K562 (cell line): Measurements from ENCODE around the gene CHD6. TPM values are rescaled to one million over a fixed set of nuclear protein-coding genes. Genes with fewer than 3 reads are reported as not detected.

ENCODE experiments used
- E2F5 ChIP-seq: sonication (generic); formaldehyde crosslinking; IDR thresholded peaks from 2 replicates; pipeline ENCODE4 v1.8.0; 2022; ENCODE audit warnings: mild to moderate bottlenecking, missing genetic modification reagents
- FOXP4 ChIP-seq: sonication (generic); formaldehyde crosslinking; IDR thresholded peaks from 2 replicates; pipeline ENCODE4 v1.8.0; 2022; ENCODE audit warnings: mild to moderate bottlenecking, missing genetic modification reagents, borderline replicate concordance
- HDAC8 ChIP-seq: fragments of 450-650 bp; IDR thresholded peaks from 2 replicates; pipeline ENCODE4 v1.6.1; 2016; ENCODE audit warnings: mild to moderate bottlenecking, missing genetic modification characterization, moderate library complexity, missing compliant biosample characterization
- HNRNPUL1 ChIP-seq: fragments of 200-400 bp; formaldehyde crosslinking; IDR thresholded peaks from 2 replicates; pipeline ENCODE4 v1.6.1; 2017; ENCODE audit warnings: low read length
- HSF4 ChIP-seq: fragments of 250-450 bp; sonication (Bioruptor Pico); IDR thresholded peaks from 2 replicates; pipeline ENCODE4 v2.1.2; 2022; ENCODE audit warnings: mild to moderate bottlenecking, moderate library complexity, borderline replicate concordance
- MAZ ChIP-seq, 2 experiments: fragments of 450-650 bp in 1 of 2; sonication (generic) in 1 of 2; formaldehyde crosslinking; IDR thresholded peaks in 1 of 2; conservative IDR thresholded peaks in 1 of 2; 2 replicates each; pipeline versions ENCODE4 v1.4.0 to v1.5.0; 2020; ENCODE audit warnings: mild to moderate bottlenecking in 1 of 2, missing genetic modification reagents in 1 of 2
- MBD2 ChIP-seq: sonication (generic); IDR thresholded peaks from 2 replicates; pipeline ENCODE4 v1.6.1; 2016; ENCODE audit warnings: low read depth, borderline replicate concordance
- MYNN ChIP-seq, 2 experiments: sonication (generic); formaldehyde crosslinking in 1 of 2; IDR thresholded peaks; 2 replicates each; pipeline versions ENCODE4 v1.5.0 to v1.6.1; 2016 to 2020; ENCODE audit warnings: antibody characterized with exemption in 1 of 2, missing genetic modification reagents in 1 of 2
- NFATC3 ChIP-seq: fragments of 450-650 bp; IDR thresholded peaks from 2 replicates; pipeline ENCODE4 v1.6.1; 2017; ENCODE audit warnings: mild to moderate bottlenecking
- NFIC ChIP-seq: fragments of 450-650 bp; IDR thresholded peaks from 2 replicates; pipeline ENCODE4 v1.6.1; 2017; ENCODE audit warnings: mild to moderate bottlenecking, inconsistent platforms
- OTX1 ChIP-seq: fragments of 450-650 bp; formaldehyde crosslinking; IDR thresholded peaks from 2 replicates; pipeline ENCODE4 v1.4.0; 2022; ENCODE audit warnings: mild to moderate bottlenecking
- RNF219 ChIP-seq: fragments of 250-450 bp; sonication (Bioruptor Pico); IDR thresholded peaks from 2 replicates; pipeline ENCODE4 v1.5.0; 2022; ENCODE audit warnings: mild to moderate bottlenecking
- SFPQ ChIP-seq: fragments of 200-400 bp; formaldehyde crosslinking; IDR thresholded peaks from 2 replicates; pipeline ENCODE4 v1.6.1; 2017; ENCODE audit warnings: mild to moderate bottlenecking, low read depth, low read length, moderate library complexity
- TAF9B ChIP-seq: fragments of 450-650 bp; IDR thresholded peaks from 2 replicates; pipeline ENCODE4 v1.6.1; 2018; ENCODE audit warnings: mild to moderate bottlenecking; ENCODE audit not compliant: partially characterized antibody
- ZNF586 ChIP-seq: fragments of 450-650 bp; formaldehyde crosslinking; conservative IDR thresholded peaks from 2 replicates; pipeline ENCODE4 v1.4.0; 2020; ENCODE audit warnings: mild to moderate bottlenecking, moderate library complexity
- ZNF644 ChIP-seq: fragments of 200-800 bp; sonication (Bioruptor generic); IDR thresholded peaks from 2 replicates; pipeline ENCODE4 v1.6.1; 2016; ENCODE audit warnings: low read depth, missing genetic modification characterization, missing compliant biosample characterization
- ZNF785 ChIP-seq: fragments of 250-450 bp; sonication (Bioruptor Pico); IDR thresholded peaks from 2 replicates; pipeline ENCODE4 v1.4.0; 2020; ENCODE audit warnings: mild to moderate bottlenecking
- polyA plus RNA-seq, 8 experiments: library from polyadenylated mRNA; depleted of rRNA in 4 of 8; stranded (reverse) in 5 of 8; unstranded in 3 of 8; fragments of >200 nt; fragmentation: Nextera tagmentation in 2 of 8; fragmentation: Illumina TruSeq in 1 of 8; extraction: Ambion mirVana in 2 of 8; extraction: Trizol in 1 of 8; gene quantifications; 2 replicates each; pipeline versions ENCODE4 v1.2.1 to v1.2.3, GENCODE V29; 2011 to 2014; ENCODE audit warnings: inconsistent platforms in 1 of 8, missing spikeins in 1 of 8
- total RNA-seq, 7 experiments: library from RNA; depleted of rRNA in 6 of 7; stranded (reverse); fragments of >200 nt in 6 of 7; fragmentation: Illumina TruSeq in 2 of 7; extraction: Trizol in 2 of 7; gene quantifications; 2 replicates each; pipeline versions ENCODE4 v1.2.1 to v1.2.3, GENCODE V29; 2011 to 2021; ENCODE audit warnings: low replicate concordance in 1 of 7

CHD6 gene
- total and polyA plus RNA-seq, 9 of the 15 experiments (the other 6 are each of a cell fraction or from before 2014, with no cell fraction given), result 3.9 to 24.2 (median 12.8) TPM

- TF ChIP-seq SFPQ (no peak), MBD2 (no peak), MYNN (IDR thresholded peaks at IDR 0.05) (no peak), MYNN (CRISPR knock-in tag; IDR thresholded peaks at IDR 0.05) (no peak), TAF9B (no peak), HNRNPUL1 (no peak), NFATC3 (no peak), E2F5 (no peak), RNF219 (CRISPR knock-in tag) (no peak), MAZ (CRISPR knock-in tag; conservative IDR thresholded peaks at IDR 0.05 in 1 of 2, IDR thresholded peaks at IDR 0.05 in 1 of 2) (no peak), HDAC8 (tag) (no peak), OTX1 (CRISPR knock-in tag) (no peak), ZNF644 (no peak), FOXP4 (no peak), ZNF785 (CRISPR knock-in tag) (no peak), HSF4 (no peak), ZNF586 (CRISPR knock-in tag) (no peak), NFIC (no peak)
Measured at GRCh38 chr20:41506192-41506915, 111.8 kb downstream of the CHD6 start (continued).
